Type B pancreatic cell (in vitro differentiated cells): ENCODE data around the gene TEX36. TPM values are rescaled to one million over a fixed set of nuclear protein-coding genes. Genes with fewer than 3 reads are reported as not detected.

ENCODE experiments used
- DNase-seq: peaks from one replicate; pipeline ENCODE4 v3.0.0; 2021; ENCODE audit warnings: mixed read lengths; ENCODE audit not compliant: unreplicated experiment; ENCODE audit errors: extremely low spot score
- H3K27ac Mint-ChIP-seq: 2 replicates; pipeline ENCODE4 v1.8.0; 2021; ENCODE audit warnings: mild to moderate bottlenecking, mixed read lengths
- H3K27me3 Mint-ChIP-seq: 2 replicates; pipeline ENCODE4 v1.8.0; 2021; ENCODE audit warnings: mixed read lengths
- H3K36me3 Mint-ChIP-seq: 2 replicates; pipeline ENCODE4 v1.8.0; 2021; ENCODE audit warnings: mixed read lengths
- H3K4me1 Mint-ChIP-seq: one replicate; pipeline ENCODE4 v1.8.0; 2021; ENCODE audit warnings: mixed read lengths; ENCODE audit not compliant: unreplicated experiment
- H3K4me3 Mint-ChIP-seq: 2 replicates; pipeline ENCODE4 v1.8.0; 2021; ENCODE audit warnings: mild to moderate bottlenecking, mixed read lengths
- H3K9me3 Mint-ChIP-seq: 2 replicates; pipeline ENCODE4 v1.8.0; 2021; ENCODE audit warnings: mixed read lengths
- CTCF ChIP-seq: fragments of 200-600 bp; sonication (generic); conservative IDR thresholded peaks from 2 replicates; pipeline ENCODE4 v1.5.0; 2021; ENCODE audit warnings: antibody characterized with exemption, mild to moderate bottlenecking
- total RNA-seq: library from RNA; stranded (reverse); gene quantifications from 2 replicates; pipeline ENCODE4 v1.2.1, GENCODE V29; 2021; ENCODE audit warnings: low replicate concordance

Gene TEX36
- total RNA-seq, 1 donor from 2014 or later: not detected

GRCh38 chr10:125638555-125638954 lies 44.4 kb downstream of the TEX36 start:
- H3K4me1 Mint-ChIP-seq: peaks cover 24% of the 10 kb centered on the region
- peaks cover 6% of the 10 kb centered on the region for H3K9me3 Mint-ChIP-seq
- H3K27me3 Mint-ChIP-seq: peaks cover 14% of the 10 kb centered on the region
- no peak overlapping the region for H3K4me3 Mint-ChIP-seq
- no peak overlapping the region for H3K27ac Mint-ChIP-seq
- H3K36me3 Mint-ChIP-seq: no peaks in the 10 kb centered on the region
- no peak for DNase-seq
- TF ChIP-seq CTCF: no peak

GRCh38 chr10:125637496-125637895 lies 45.5 kb downstream of the TEX36 start:
- no peak overlapping the region for H3K4me3 Mint-ChIP-seq
- H3K4me1 Mint-ChIP-seq: peaks cover 28% of the 10 kb centered on the region
- H3K9me3 Mint-ChIP-seq: peaks cover 9% of the 10 kb centered on the region
- H3K27ac Mint-ChIP-seq: no peak overlapping the region
- TF ChIP-seq CTCF: no peak
- no peaks in the 10 kb centered on the region for H3K36me3 Mint-ChIP-seq
- no peak for DNase-seq
- peaks cover 14% of the 10 kb centered on the region for H3K27me3 Mint-ChIP-seq

- no peak for DNase-seq
- Mint-ChIP-seq H3K4me3 (no peak overlapping the region), H3K9me3 (peaks cover 9% of the 10 kb centered on the region), H3K27ac (no peak overlapping the region), H3K27me3 (peaks cover 21% of the 10 kb centered on the region), H3K36me3 (no peaks in the 10 kb centered on the region), H3K4me1 (peaks cover 22% of the 10 kb centered on the region)
- no peak for TF ChIP-seq CTCF
Measured at GRCh38 chr10:125634606-125635005, 48.4 kb downstream of the TEX36 start.

- Mint-ChIP-seq H3K4me1 (peaks cover 23% of the 10 kb centered on the region), H3K27me3 (peaks cover 22% of the 10 kb centered on the region), H3K36me3 (no peaks in the 10 kb centered on the region), H3K9me3 (peaks cover 9% of the 10 kb centered on the region), H3K27ac (no peak overlapping the region), H3K4me3 (no peak overlapping the region)
- DNase-seq: no peak
- TF ChIP-seq CTCF: no peak
Measured at GRCh38 chr10:125633517-125633999, 49.4 kb downstream of the TEX36 start.

- Mint-ChIP-seq H3K27me3 (peaks cover 18% of the 10 kb centered on the region), H3K27ac (no peak overlapping the region), H3K9me3 (peaks cover 9% of the 10 kb centered on the region), H3K36me3 (no peaks in the 10 kb centered on the region), H3K4me1 (peaks cover 25% of the 10 kb centered on the region), H3K4me3 (no peak overlapping the region)
- DNase-seq: no peak
- no peak for TF ChIP-seq CTCF
Measured at GRCh38 chr10:125631806-125632205, 51.2 kb downstream of the TEX36 start.
